ENCODE results near the gene PHF10. TPM values are rescaled to one million over a fixed set of nuclear protein-coding genes. Genes with fewer than 3 reads are reported as not detected.
A peak's percentile ranks its signal among the peaks of the same experiment; 100 is the strongest.

PHF10 gene
- total RNA-seq, 1 experiment from 2014 or later = 47.8 TPM

DNA sequence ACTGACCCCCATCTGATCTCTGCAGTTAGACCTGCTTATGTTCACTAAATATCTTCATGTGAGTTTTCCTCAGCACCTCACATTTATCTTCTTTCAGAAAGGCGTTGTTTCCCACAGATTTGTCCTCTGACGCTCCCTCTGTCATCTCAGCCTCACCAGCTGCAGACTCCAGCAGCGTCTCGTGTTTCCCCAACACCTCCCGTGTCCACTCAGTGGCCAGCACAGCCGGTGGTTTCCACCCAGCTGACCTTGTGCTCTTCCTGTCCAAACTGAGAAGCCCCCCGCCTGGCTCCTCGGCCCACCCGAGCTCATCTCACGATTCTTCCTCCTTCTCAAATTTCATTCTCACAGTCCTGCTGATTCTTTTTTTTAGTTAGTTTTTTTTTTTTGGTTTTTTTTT lies 39.6 kb upstream of the PHF10 start:
- no TSS peak for BruUV-seq (replicated peaks)
- Mint-ChIP-seq H3K9me3 (ENCODE audit: low read depth, unreplicated experiment) (no peaks in the 10 kb centered on the region), H3K27me3 (ENCODE audit: unreplicated experiment) (no peaks in the 10 kb centered on the region), H3K4me3 (ENCODE audit: low read depth, unreplicated experiment) (no peak overlapping the region), H3K36me3 (ENCODE audit: insufficient read depth, unreplicated experiment) (peaks cover 13% of the 10 kb centered on the region), H3K27ac (ENCODE audit: unreplicated experiment) (no peak overlapping the region), H3K4me1 (ENCODE audit: low read depth, unreplicated experiment) (no peaks in the 10 kb centered on the region)
- CTCF ChIA-PET = no interaction called here
- DNase-seq = no peak
- TF ChIP-seq, protein P1, sequence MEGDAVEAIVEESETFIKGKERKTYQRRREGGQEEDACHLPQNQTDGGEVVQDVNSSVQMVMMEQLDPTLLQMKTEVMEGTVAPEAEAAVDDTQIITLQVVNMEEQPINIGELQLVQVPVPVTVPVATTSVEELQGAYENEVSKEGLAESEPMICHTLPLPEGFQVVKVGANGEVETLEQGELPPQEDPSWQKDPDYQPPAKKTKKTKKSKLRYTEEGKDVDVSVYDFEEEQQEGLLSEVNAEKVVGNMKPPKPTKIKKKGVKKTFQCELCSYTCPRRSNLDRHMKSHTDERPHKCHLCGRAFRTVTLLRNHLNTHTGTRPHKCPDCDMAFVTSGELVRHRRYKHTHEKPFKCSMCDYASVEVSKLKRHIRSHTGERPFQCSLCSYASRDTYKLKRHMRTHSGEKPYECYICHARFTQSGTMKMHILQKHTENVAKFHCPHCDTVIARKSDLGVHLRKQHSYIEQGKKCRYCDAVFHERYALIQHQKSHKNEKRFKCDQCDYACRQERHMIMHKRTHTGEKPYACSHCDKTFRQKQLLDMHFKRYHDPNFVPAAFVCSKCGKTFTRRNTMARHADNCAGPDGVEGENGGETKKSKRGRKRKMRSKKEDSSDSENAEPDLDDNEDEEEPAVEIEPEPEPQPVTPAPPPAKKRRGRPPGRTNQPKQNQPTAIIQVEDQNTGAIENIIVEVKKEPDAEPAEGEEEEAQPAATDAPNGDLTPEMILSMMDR (IDR thresholded peaks at IDR 0.05; ENCODE audit: unreplicated experiment) = no peak
- intact Hi-C loops (cut with micrococcal nuclease; ENCODE audit: unreplicated experiment) = no loop called here

DNA sequence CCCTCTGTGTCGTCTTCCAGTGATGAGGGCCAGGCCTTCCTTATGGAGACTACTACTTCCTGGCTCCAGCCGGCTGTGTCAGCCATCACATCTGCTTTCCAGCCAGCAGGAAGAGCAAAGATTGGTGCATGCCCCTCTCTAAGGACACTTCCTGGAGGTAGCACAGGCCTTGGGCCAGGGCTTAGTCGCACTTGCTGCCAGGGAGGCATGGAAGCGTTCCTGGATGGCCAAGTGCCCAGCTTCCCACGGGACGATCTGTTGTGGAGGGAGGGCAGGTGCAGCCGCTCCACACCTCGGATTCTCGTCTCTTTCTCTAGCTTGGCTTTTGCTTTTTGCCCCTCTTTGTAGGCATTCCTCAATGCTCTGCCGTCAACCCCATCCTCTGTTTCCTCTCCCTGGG lies 39.0 kb upstream of the PHF10 start:
- BruUV-seq (replicated peaks) = no TSS peak
- Mint-ChIP-seq H3K36me3 (ENCODE audit: insufficient read depth, unreplicated experiment) (peaks cover 13% of the 10 kb centered on the region), H3K9me3 (ENCODE audit: low read depth, unreplicated experiment) (no peaks in the 10 kb centered on the region), H3K27me3 (ENCODE audit: unreplicated experiment) (no peaks in the 10 kb centered on the region), H3K4me3 (ENCODE audit: low read depth, unreplicated experiment) (no peak overlapping the region), H3K27ac (ENCODE audit: unreplicated experiment) (no peak overlapping the region), H3K4me1 (ENCODE audit: low read depth, unreplicated experiment) (no peaks in the 10 kb centered on the region)
- TF ChIP-seq, protein P1 (IDR thresholded peaks at IDR 0.05; ENCODE audit: unreplicated experiment) = no peak
- intact Hi-C loops (cut with micrococcal nuclease; ENCODE audit: unreplicated experiment) = no loop called here
- CTCF ChIA-PET = no interaction called here
- DNase-seq = no peak

DNA sequence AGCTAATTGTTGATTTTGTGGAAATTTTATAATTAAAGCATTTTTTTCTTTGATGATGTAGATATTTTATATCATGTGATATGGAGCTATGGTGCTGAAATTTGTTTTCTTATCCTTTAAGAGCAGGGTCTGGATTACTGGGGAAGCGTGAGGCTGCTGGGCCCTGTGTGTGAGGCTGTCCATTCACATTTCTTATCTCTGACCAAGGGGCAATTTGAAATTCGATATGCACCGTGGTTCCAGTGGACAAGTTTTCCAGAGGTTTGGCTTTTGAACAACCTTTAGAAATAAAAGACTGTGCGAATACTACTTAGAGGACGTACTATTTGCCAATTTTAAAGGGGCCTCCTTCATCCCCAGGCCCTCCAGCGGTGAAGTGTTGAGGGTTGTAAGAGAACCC lies 30.9 kb upstream of the PHF10 start:
- Mint-ChIP-seq H3K4me1 (ENCODE audit: low read depth, unreplicated experiment) (peaks cover 15% of the 10 kb centered on the region), H3K36me3 (ENCODE audit: insufficient read depth, unreplicated experiment) (peaks cover 20% of the 10 kb centered on the region), H3K9me3 (ENCODE audit: low read depth, unreplicated experiment) (no peaks in the 10 kb centered on the region), H3K27ac (ENCODE audit: unreplicated experiment) (no peak overlapping the region), H3K27me3 (ENCODE audit: unreplicated experiment) (no peaks in the 10 kb centered on the region), H3K4me3 (ENCODE audit: low read depth, unreplicated experiment) (no peak overlapping the region)
- CTCF ChIA-PET = no interaction called here
- DNase-seq = no peak
- TF ChIP-seq, protein P1 (IDR thresholded peaks at IDR 0.05; ENCODE audit: unreplicated experiment) = no peak
- no TSS peak for BruUV-seq (replicated peaks)
- intact Hi-C loops (cut with micrococcal nuclease; ENCODE audit: unreplicated experiment) = no loop called here

GRCh38 chr6:169752074-169752623 lies 27.8 kb upstream of the PHF10 start:
- H3K27me3 Mint-ChIP-seq (ENCODE audit: unreplicated experiment) = no peaks in the 10 kb centered on the region
- no TSS peak for BruUV-seq (replicated peaks)
- no peak for DNase-seq
- intact Hi-C loops (cut with micrococcal nuclease; ENCODE audit: unreplicated experiment) = no loop called here
- CTCF ChIA-PET = interaction anchor here (1.4 kb wide), 1 partner anchor 27 kb away, joined by 4 read pairs; no protein-coding TSS in a partner anchor
- no peaks in the 10 kb centered on the region for H3K9me3 Mint-ChIP-seq (ENCODE audit: low read depth, unreplicated experiment)
- peaks cover 20% of the 10 kb centered on the region for H3K36me3 Mint-ChIP-seq (ENCODE audit: insufficient read depth, unreplicated experiment)
- peak overlapping the region; percentile 99 for H3K27ac Mint-ChIP-seq (ENCODE audit: unreplicated experiment)
- H3K4me3 Mint-ChIP-seq (ENCODE audit: low read depth, unreplicated experiment) = peak overlapping the region; percentile 98
- TF ChIP-seq, protein P1 (IDR thresholded peaks at IDR 0.05; ENCODE audit: unreplicated experiment) = no peak
- H3K4me1 Mint-ChIP-seq (ENCODE audit: low read depth, unreplicated experiment) = peaks cover 36% of the 10 kb centered on the region
